Stimulated activated naive CD4-positive, alpha-beta T cell treated with Interleukin-2 at 50 U/mL for 16 hours (primary cell): ENCODE results near the gene ZDHHC19.
"Not testable (repeated sequence)": the region's sequence is repeated elsewhere in the genome, so short reads cannot be mapped to it uniquely, and the experiment has no call there.

Source experiments
- DNase-seq: peaks from one replicate; lab custom pipeline; 2025; lab: John Stamatoyannopoulos, UW

The ZDHHC19 gene

GRCh38 chr3:196177567-196177966, 33.6 kb downstream of the ZDHHC19 start:
- no peak for DNase-seq

- no peak for DNase-seq
Measured at GRCh38 chr3:196175722-196176121, 35.5 kb downstream of the ZDHHC19 start.

GRCh38 chr3:196175116-196175625, 36.0 kb downstream of the ZDHHC19 start:
- DNase-seq, result no peak

GRCh38 chr3:196174652-196175051, 36.5 kb downstream of the ZDHHC19 start:
- DNase-seq, result no peak

GRCh38 chr3:196170296-196170695, 40.9 kb downstream of the ZDHHC19 start:
- not testable (repeated sequence) for DNase-seq

GRCh38 chr3:196169836-196170240, 41.4 kb downstream of the ZDHHC19 start:
- DNase-seq, result no peak

GRCh38 chr3:196168808-196169391, 42.3 kb downstream of the ZDHHC19 start:
- DNase-seq, result no peak

GRCh38 chr3:196166741-196167140, 44.5 kb downstream of the ZDHHC19 start:
- DNase-seq, result peak; percentile 8

- no peak for DNase-seq
Measured at GRCh38 chr3:196165850-196166249, 45.4 kb downstream of the ZDHHC19 start.

GRCh38 chr3:196165006-196165575, 46.1 kb downstream of the ZDHHC19 start:
- not testable (repeated sequence) for DNase-seq

GRCh38 chr3:196164576-196164975, 46.6 kb downstream of the ZDHHC19 start:
- no peak for DNase-seq

- no peak for DNase-seq
Measured at GRCh38 chr3:196163666-196164493, 47.3 kb downstream of the ZDHHC19 start.

- no peak for DNase-seq
Measured at GRCh38 chr3:196163212-196163611, 48.0 kb downstream of the ZDHHC19 start.

- DNase-seq, result no peak
Measured at GRCh38 chr3:196162679-196163078, 48.5 kb downstream of the ZDHHC19 start.

- no peak for DNase-seq
Measured at GRCh38 chr3:196159952-196160804, 51.0 kb downstream of the ZDHHC19 start.

- DNase-seq, result no peak
Measured at GRCh38 chr3:196159526-196159925, 51.7 kb downstream of the ZDHHC19 start.

GRCh38 chr3:196156160-196156559, 55.0 kb downstream of the ZDHHC19 start:
- no peak for DNase-seq

- no peak for DNase-seq
Measured at GRCh38 chr3:196150481-196150880, 60.7 kb downstream of the ZDHHC19 start.

GRCh38 chr3:196149831-196150301, 61.3 kb downstream of the ZDHHC19 start:
- no peak for DNase-seq

- DNase-seq, result no peak
Measured at GRCh38 chr3:196149375-196149774, 61.8 kb downstream of the ZDHHC19 start.
